Dermis blood vessel endothelial cell (primary cell): ENCODE data around the gene MTFR1L. TPM values are rescaled to one million over a fixed set of nuclear protein-coding genes. Genes with fewer than 3 reads are reported as not detected.

Source experiments
- DNase-seq: peaks from one replicate; pipeline ENCODE4 v3.0.0; 2010
- total RNA-seq: library from RNA; depleted of rRNA; stranded (reverse); fragments of >200 nt; gene quantifications from 2 replicates; pipeline ENCODE4 v1.2.3, GENCODE V29; 2014

Gene MTFR1L
- total RNA-seq, 1 donor from 2014 or later, result 27.4 TPM

- no peak for DNase-seq
Observed at GRCh38 chr1:25792115-25792514, 27.6 kb upstream of the MTFR1L start.

- no peak for DNase-seq
Observed at GRCh38 chr1:25793585-25794170, 26.1 kb upstream of the MTFR1L start.

GRCh38 chr1:25794325-25794724 is 25.4 kb upstream of the MTFR1L start:
- no peak for DNase-seq

- DNase-seq, result no peak
Observed at GRCh38 chr1:25795211-25795610, 24.5 kb upstream of the MTFR1L start.

GRCh38 chr1:25795946-25796810 is 23.6 kb upstream of the MTFR1L start:
- no peak for DNase-seq

GRCh38 chr1:25796811-25797458 is 22.8 kb upstream of the MTFR1L start:
- DNase-seq, result peak; percentile 85

GRCh38 chr1:25797939-25798338 is 21.8 kb upstream of the MTFR1L start:
- DNase-seq, result peak; percentile 55

- no peak for DNase-seq
Observed at GRCh38 chr1:25798666-25799351, 20.9 kb upstream of the MTFR1L start.

GRCh38 chr1:25799352-25799934 is 20.3 kb upstream of the MTFR1L start:
- DNase-seq, result no peak

GRCh38 chr1:25799935-25800702 is 19.6 kb upstream of the MTFR1L start, which contains the start of gene SELENON:
Gene SELENON (plus strand): TSS chr1:25800193. CDS start chr1:25800231, 38 bp downstream.
- DNase-seq, result peak; percentile 63

GRCh38 chr1:25800703-25801377 is 18.9 kb upstream of the MTFR1L start:
- DNase-seq, result peak; percentile 22

- no peak for DNase-seq
Observed at GRCh38 chr1:25802915-25803314, 16.8 kb upstream of the MTFR1L start.

GRCh38 chr1:25803368-25803767 is 16.4 kb upstream of the MTFR1L start:
- no peak for DNase-seq

- DNase-seq, result peak; percentile 50
Observed at GRCh38 chr1:25804244-25804963, 15.3 kb upstream of the MTFR1L start.

GRCh38 chr1:25804964-25805862 is 14.5 kb upstream of the MTFR1L start:
- peak; percentile 58 for DNase-seq

GRCh38 chr1:25805863-25806225 is 13.9 kb upstream of the MTFR1L start:
- DNase-seq, result peak; percentile 74

- peak; percentile 59 for DNase-seq
Observed at GRCh38 chr1:25806418-25806817, 13.3 kb upstream of the MTFR1L start.

GRCh38 chr1:25807480-25808390 is 12.0 kb upstream of the MTFR1L start:
- DNase-seq, result no peak
